ENCODE data around the gene LURAP1L.

LURAP1L gene

GRCh38 chr9:12785260-12785770 lies 10.5 kb downstream of the LURAP1L start:
- Histone ChIP-seq H3K36me3 (no peaks in the 10 kb centered on the region), H4K20me1 (no peaks in the 10 kb centered on the region), H3K4me2 (no peak overlapping the region), H3K9ac (no peak overlapping the region), H3K27me3 (no peaks in the 10 kb centered on the region), H3K9me3 (replicated peaks in 1 of 11) (no peaks in the 10 kb centered on the region), H3K27ac (peak overlapping the region in 1 of 11 experiments; percentile 33; a peak in 2 of 22 replicates), H3K4me3 (no peak overlapping the region), H3K4me1 (0 out of 20 replicates have a peak, but pooled peaks cover 0 to 3% (median 0%) of the 10 kb centered on the region in 10 experiments)
- TF ChIP-seq Cebpa-rat (IDR thresholded peaks at IDR 0.05), result no peak

GRCh38 chr9:12785941-12786340 lies 11.1 kb downstream of the LURAP1L start:
- H3K4me2 ChIP-seq, result no peak overlapping the region
- TF ChIP-seq Cebpa-rat (IDR thresholded peaks at IDR 0.05), result no peak

GRCh38 chr9:12790001-12790400 lies 15.2 kb downstream of the LURAP1L start:
- Histone ChIP-seq H4K20me1 (no peaks in the 10 kb centered on the region), H3K4me1 (no peaks in the 10 kb centered on the region), H3K9me3 (replicated peaks in 1 of 11) (no peaks in the 10 kb centered on the region), H3K27me3 (no peaks in the 10 kb centered on the region), H3K9ac (no peak overlapping the region), H3K27ac (no peak overlapping the region), H3K4me3 (no peak overlapping the region), H3K4me2 (no peak overlapping the region), H3K36me3 (no peaks in the 10 kb centered on the region)
- no peak for TF ChIP-seq Cebpa-rat (IDR thresholded peaks at IDR 0.05)

More at GRCh38 chr9:12785941-12786340, 11.1 kb downstream of the LURAP1L start:
- H3K36me3 ChIP-seq, result no peaks in the 10 kb centered on the region
- H3K9me3 ChIP-seq (replicated peaks in 1 of 11), result no peaks in the 10 kb centered on the region
- H4K20me1 ChIP-seq, result no peaks in the 10 kb centered on the region
- no peak overlapping the region for H3K4me3 ChIP-seq
- no peak overlapping the region for H3K9ac ChIP-seq
- 0 out of 20 replicates have a peak, but pooled peaks cover 0 to 3% (median 0%) of the 10 kb centered on the region in 10 experiments for H3K4me1 ChIP-seq
- H3K27ac ChIP-seq, result no peak overlapping the region
- H3K27me3 ChIP-seq, result no peaks in the 10 kb centered on the region

- no peak overlapping the region for H3K4me2 ChIP-seq
- H3K9ac ChIP-seq, result no peak overlapping the region
- H3K9me3 ChIP-seq (replicated peaks in 1 of 11), result no peaks in the 10 kb centered on the region
- no peak overlapping the region for H3K4me3 ChIP-seq
- H3K27ac ChIP-seq, result no peak overlapping the region
- no peaks in the 10 kb centered on the region for H3K36me3 ChIP-seq
- TF ChIP-seq Cebpa-rat (IDR thresholded peaks at IDR 0.05), result no peak
- no peaks in the 10 kb centered on the region for H4K20me1 ChIP-seq
- no peaks in the 10 kb centered on the region for H3K4me1 ChIP-seq
- H3K27me3 ChIP-seq, result no peaks in the 10 kb centered on the region
Observed at GRCh38 chr9:12790883-12791282, 16.1 kb downstream of the LURAP1L start.

- Histone ChIP-seq H3K27ac (no peak overlapping the region), H3K4me3 (no peak overlapping the region), H3K27me3 (no peaks in the 10 kb centered on the region), H4K20me1 (no peaks in the 10 kb centered on the region), H3K4me2 (no peak overlapping the region), H3K9me3 (replicated peaks in 1 of 11) (no peaks in the 10 kb centered on the region), H3K4me1 (no peaks in the 10 kb centered on the region), H3K36me3 (no peaks in the 10 kb centered on the region), H3K9ac (no peak overlapping the region)
- TF ChIP-seq Cebpa-rat (IDR thresholded peaks at IDR 0.05), result no peak
Observed at GRCh38 chr9:12794101-12794799, 19.4 kb downstream of the LURAP1L start.

GRCh38 chr9:12796601-12797000 lies 21.8 kb downstream of the LURAP1L start:
- Histone ChIP-seq H3K9ac (no peak overlapping the region), H3K9me3 (replicated peaks in 1 of 11) (no peaks in the 10 kb centered on the region), H4K20me1 (no peaks in the 10 kb centered on the region), H3K4me2 (no peak overlapping the region), H3K27ac (no peak overlapping the region), H3K36me3 (no peaks in the 10 kb centered on the region), H3K27me3 (no peaks in the 10 kb centered on the region), H3K4me1 (no peaks in the 10 kb centered on the region), H3K4me3 (no peak overlapping the region)
- TF ChIP-seq Cebpa-rat (IDR thresholded peaks at IDR 0.05), result no peak

GRCh38 chr9:12797037-12797436 lies 22.2 kb downstream of the LURAP1L start:
- H3K4me1 ChIP-seq, result no peaks in the 10 kb centered on the region
- H3K9ac ChIP-seq, result no peak overlapping the region
- H3K27ac ChIP-seq, result no peak overlapping the region
- no peak for TF ChIP-seq Cebpa-rat (IDR thresholded peaks at IDR 0.05)
- H3K27me3 ChIP-seq, result no peaks in the 10 kb centered on the region
- no peaks in the 10 kb centered on the region for H3K9me3 ChIP-seq (replicated peaks in 1 of 11)
- no peaks in the 10 kb centered on the region for H4K20me1 ChIP-seq
- H3K4me3 ChIP-seq, result no peak overlapping the region
- no peak overlapping the region for H3K4me2 ChIP-seq
- no peaks in the 10 kb centered on the region for H3K36me3 ChIP-seq

GRCh38 chr9:12798066-12798770 lies 23.4 kb downstream of the LURAP1L start:
- Histone ChIP-seq H3K4me2 (no peak overlapping the region), H3K9ac (no peak overlapping the region), H4K20me1 (no peaks in the 10 kb centered on the region), H3K36me3 (no peaks in the 10 kb centered on the region), H3K27ac (no peak overlapping the region), H3K4me3 (no peak overlapping the region), H3K9me3 (replicated peaks in 1 of 11) (no peaks in the 10 kb centered on the region), H3K27me3 (no peaks in the 10 kb centered on the region), H3K4me1 (no peaks in the 10 kb centered on the region)
- no peak for TF ChIP-seq Cebpa-rat (IDR thresholded peaks at IDR 0.05)

- Histone ChIP-seq H3K4me1 (no peaks in the 10 kb centered on the region), H3K4me2 (no peak overlapping the region), H3K4me3 (no peak overlapping the region), H3K9me3 (replicated peaks in 1 of 11) (no peaks in the 10 kb centered on the region), H3K9ac (no peak overlapping the region), H3K27ac (no peak overlapping the region), H3K27me3 (no peaks in the 10 kb centered on the region), H4K20me1 (no peaks in the 10 kb centered on the region), H3K36me3 (no peaks in the 10 kb centered on the region)
- no peak for TF ChIP-seq Cebpa-rat (IDR thresholded peaks at IDR 0.05)
Observed at GRCh38 chr9:12801187-12801586, 26.4 kb downstream of the LURAP1L start.

GRCh38 chr9:12801663-12802062 lies 26.8 kb downstream of the LURAP1L start:
- Histone ChIP-seq H3K4me2 (no peak overlapping the region), H3K27ac (no peak overlapping the region), H3K9me3 (replicated peaks in 1 of 11) (no peaks in the 10 kb centered on the region), H4K20me1 (no peaks in the 10 kb centered on the region), H3K4me1 (no peaks in the 10 kb centered on the region), H3K4me3 (no peak overlapping the region), H3K27me3 (no peaks in the 10 kb centered on the region), H3K9ac (no peak overlapping the region), H3K36me3 (no peaks in the 10 kb centered on the region)
- TF ChIP-seq Cebpa-rat (IDR thresholded peaks at IDR 0.05), result no peak

Measured in BLaER1 treated with 17β-estradiol and CSF1 and Interleukin-3, amounts not matched to agents 10 nM and 100 nM (cell line).